Neural cell (in vitro differentiated cells): ENCODE results near the gene APBA2.

Experiments
- EP300 ChIP-seq: fragments of 450-650 bp; conservative IDR thresholded peaks from 2 replicates; pipeline ENCODE4 v1.6.1; 2014; ENCODE audit warnings: antibody characterized with exemption, mild to moderate bottlenecking, moderate library complexity; ENCODE audit not compliant: poor library complexity, severe bottlenecking
- EZH2 ChIP-seq: fragments of 200-600, 300-800 bp; shearing (Covaris generic), sonication (generic); IDR thresholded peaks from 2 replicates; pipeline ENCODE4 v1.6.1; 2014; ENCODE audit warnings: antibody characterized with exemption, low read length, borderline replicate concordance, mild to moderate bottlenecking; ENCODE audit not compliant: insufficient read depth, poor library complexity, severe bottlenecking
- MXI1 ChIP-seq: fragments of 450-650 bp; conservative IDR thresholded peaks from 2 replicates; pipeline ENCODE4 v1.6.1; 2014; ENCODE audit warnings: antibody characterized with exemption, mild to moderate bottlenecking; ENCODE audit not compliant: poor library complexity, severe bottlenecking
- POLR2AphosphoS5 ChIP-seq: IDR thresholded peaks from 2 replicates; pipeline ENCODE4 v1.6.1; 2012
- RAD21 ChIP-seq: fragments of 450-650 bp; conservative IDR thresholded peaks from 2 replicates; pipeline ENCODE4 v1.6.1; 2014; ENCODE audit warnings: antibody characterized with exemption, mild to moderate bottlenecking, moderate library complexity
- SMC3 ChIP-seq: fragments of 450-650 bp; conservative IDR thresholded peaks from 2 replicates; pipeline ENCODE4 v1.6.1; 2014; ENCODE audit warnings: antibody characterized with exemption, mild to moderate bottlenecking, moderate library complexity; ENCODE audit not compliant: poor library complexity
- TAF1 ChIP-seq: IDR thresholded peaks from 2 replicates; pipeline ENCODE4 v1.6.1; 2012; ENCODE audit warnings: low read depth
- TF ChIP-seq, protein P1 (sequence below): fragments of 450-650 bp; IDR thresholded peaks from 2 replicates; pipeline ENCODE4 v1.5.1; 2014; ENCODE audit warnings: antibody characterized with exemption, mild to moderate bottlenecking, moderate library complexity; ENCODE audit not compliant: poor library complexity, severe bottlenecking
- TF ChIP-seq, protein P2 (sequence below): IDR thresholded peaks from 2 replicates; pipeline ENCODE4 v1.6.1; 2012; ENCODE audit warnings: borderline replicate concordance

DNA sequence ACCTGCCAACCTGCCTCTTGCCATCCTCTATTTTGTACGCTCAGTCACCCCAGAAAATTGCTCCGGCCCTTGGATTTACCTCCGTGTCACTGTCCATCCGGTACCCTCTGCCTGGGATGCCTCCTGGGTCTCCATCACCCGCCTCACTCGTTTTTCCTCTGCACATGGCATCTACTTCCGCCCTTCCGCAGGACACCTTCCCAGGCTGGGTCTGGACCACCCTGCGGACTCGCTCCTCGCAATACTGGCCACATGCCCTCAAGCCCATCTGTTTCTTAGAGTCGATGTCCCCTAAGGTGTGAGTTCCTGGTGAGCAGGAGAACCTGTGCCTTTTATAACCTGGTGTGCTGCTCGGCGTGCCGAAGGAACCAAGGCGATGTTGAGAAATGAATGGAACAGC, 58.5 kb downstream of the APBA2 start:
- TF ChIP-seq, protein P1, sequence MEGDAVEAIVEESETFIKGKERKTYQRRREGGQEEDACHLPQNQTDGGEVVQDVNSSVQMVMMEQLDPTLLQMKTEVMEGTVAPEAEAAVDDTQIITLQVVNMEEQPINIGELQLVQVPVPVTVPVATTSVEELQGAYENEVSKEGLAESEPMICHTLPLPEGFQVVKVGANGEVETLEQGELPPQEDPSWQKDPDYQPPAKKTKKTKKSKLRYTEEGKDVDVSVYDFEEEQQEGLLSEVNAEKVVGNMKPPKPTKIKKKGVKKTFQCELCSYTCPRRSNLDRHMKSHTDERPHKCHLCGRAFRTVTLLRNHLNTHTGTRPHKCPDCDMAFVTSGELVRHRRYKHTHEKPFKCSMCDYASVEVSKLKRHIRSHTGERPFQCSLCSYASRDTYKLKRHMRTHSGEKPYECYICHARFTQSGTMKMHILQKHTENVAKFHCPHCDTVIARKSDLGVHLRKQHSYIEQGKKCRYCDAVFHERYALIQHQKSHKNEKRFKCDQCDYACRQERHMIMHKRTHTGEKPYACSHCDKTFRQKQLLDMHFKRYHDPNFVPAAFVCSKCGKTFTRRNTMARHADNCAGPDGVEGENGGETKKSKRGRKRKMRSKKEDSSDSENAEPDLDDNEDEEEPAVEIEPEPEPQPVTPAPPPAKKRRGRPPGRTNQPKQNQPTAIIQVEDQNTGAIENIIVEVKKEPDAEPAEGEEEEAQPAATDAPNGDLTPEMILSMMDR = no peak
- TF ChIP-seq TAF1 = no peak
- no peak for TF ChIP-seq SMC3
- TF ChIP-seq, protein P2, sequence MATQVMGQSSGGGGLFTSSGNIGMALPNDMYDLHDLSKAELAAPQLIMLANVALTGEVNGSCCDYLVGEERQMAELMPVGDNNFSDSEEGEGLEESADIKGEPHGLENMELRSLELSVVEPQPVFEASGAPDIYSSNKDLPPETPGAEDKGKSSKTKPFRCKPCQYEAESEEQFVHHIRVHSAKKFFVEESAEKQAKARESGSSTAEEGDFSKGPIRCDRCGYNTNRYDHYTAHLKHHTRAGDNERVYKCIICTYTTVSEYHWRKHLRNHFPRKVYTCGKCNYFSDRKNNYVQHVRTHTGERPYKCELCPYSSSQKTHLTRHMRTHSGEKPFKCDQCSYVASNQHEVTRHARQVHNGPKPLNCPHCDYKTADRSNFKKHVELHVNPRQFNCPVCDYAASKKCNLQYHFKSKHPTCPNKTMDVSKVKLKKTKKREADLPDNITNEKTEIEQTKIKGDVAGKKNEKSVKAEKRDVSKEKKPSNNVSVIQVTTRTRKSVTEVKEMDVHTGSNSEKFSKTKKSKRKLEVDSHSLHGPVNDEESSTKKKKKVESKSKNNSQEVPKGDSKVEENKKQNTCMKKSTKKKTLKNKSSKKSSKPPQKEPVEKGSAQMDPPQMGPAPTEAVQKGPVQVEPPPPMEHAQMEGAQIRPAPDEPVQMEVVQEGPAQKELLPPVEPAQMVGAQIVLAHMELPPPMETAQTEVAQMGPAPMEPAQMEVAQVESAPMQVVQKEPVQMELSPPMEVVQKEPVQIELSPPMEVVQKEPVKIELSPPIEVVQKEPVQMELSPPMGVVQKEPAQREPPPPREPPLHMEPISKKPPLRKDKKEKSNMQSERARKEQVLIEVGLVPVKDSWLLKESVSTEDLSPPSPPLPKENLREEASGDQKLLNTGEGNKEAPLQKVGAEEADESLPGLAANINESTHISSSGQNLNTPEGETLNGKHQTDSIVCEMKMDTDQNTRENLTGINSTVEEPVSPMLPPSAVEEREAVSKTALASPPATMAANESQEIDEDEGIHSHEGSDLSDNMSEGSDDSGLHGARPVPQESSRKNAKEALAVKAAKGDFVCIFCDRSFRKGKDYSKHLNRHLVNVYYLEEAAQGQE = no peak
- no peak for TF ChIP-seq EP300
- no peak for TF ChIP-seq POLR2AphosphoS5
- no peak for TF ChIP-seq EZH2
- TF ChIP-seq RAD21 = no peak
- no peak for TF ChIP-seq MXI1
